HepG2 (cell line): ENCODE measurements around the gene ZNF764. TPM values are rescaled to one million over a fixed set of nuclear protein-coding genes. Genes with fewer than 3 reads are reported as not detected.
A peak's percentile ranks its signal among the peaks of the same experiment; 100 is the strongest.

Experiments
- ARID2 ChIP-seq: sonication (generic); formaldehyde crosslinking; IDR thresholded peaks from 2 replicates; pipeline ENCODE4 v1.8.1; 2022; ENCODE audit warnings: mild to moderate bottlenecking, missing genetic modification reagents, borderline replicate concordance
- CBX2 ChIP-seq, 2 experiments: fragments of 200-600 bp in 1 of 2; sonication (generic); formaldehyde crosslinking in 1 of 2; IDR thresholded peaks; 2 replicates each; pipeline versions ENCODE4 v1.7.0 to v1.8.1; 2018 to 2022; ENCODE audit warnings: low read depth in 2 of 2, low read length in 1 of 2, mild to moderate bottlenecking in 1 of 2, missing genetic modification reagents in 1 of 2
- MYC ChIP-seq: sonication (generic); formaldehyde crosslinking; IDR thresholded peaks from 2 replicates; pipeline ENCODE4 v1.9.0; 2021; ENCODE audit warnings: missing genetic modification reagents, borderline replicate concordance
- PHF8 ChIP-seq: sonication (generic); formaldehyde crosslinking; IDR thresholded peaks from 2 replicates; pipeline ENCODE4 v1.5.0; 2020; ENCODE audit warnings: missing genetic modification reagents
- RFXANK ChIP-seq: IDR thresholded peaks from 2 replicates; pipeline ENCODE4 v1.6.1; 2016
- THAP11 ChIP-seq: IDR thresholded peaks from 2 replicates; pipeline ENCODE4 v1.6.1; 2016; ENCODE audit warnings: missing biosample characterization, missing genetic modification reagents
- TOPORS ChIP-seq: sonication (generic); formaldehyde crosslinking; IDR thresholded peaks from 2 replicates; pipeline ENCODE4 v1.8.0; 2023; ENCODE audit warnings: mild to moderate bottlenecking, missing genetic modification reagents
- UBTF ChIP-seq: sonication (generic); formaldehyde crosslinking; IDR thresholded peaks from 2 replicates; pipeline ENCODE4 v1.4.0; 2020; ENCODE audit warnings: mild to moderate bottlenecking, missing genetic modification reagents
- ZBED4 ChIP-seq: sonication (generic); formaldehyde crosslinking; IDR thresholded peaks from 2 replicates; pipeline ENCODE4 v1.4.0; 2020; ENCODE audit warnings: missing genetic modification reagents, borderline replicate concordance
- ZNF501 ChIP-seq: sonication (generic); formaldehyde crosslinking; IDR thresholded peaks from 2 replicates; pipeline ENCODE4 v1.5.1; 2020; ENCODE audit warnings: mild to moderate bottlenecking, moderate library complexity, missing genetic modification reagents
- ZNF672 ChIP-seq: sonication (generic); formaldehyde crosslinking; IDR thresholded peaks from 2 replicates; pipeline ENCODE4 v1.8.1; 2022; ENCODE audit warnings: missing genetic modification reagents
- ZNF687 ChIP-seq: sonication (generic); formaldehyde crosslinking; IDR thresholded peaks from 2 replicates; pipeline ENCODE4 v1.5.1; 2020; ENCODE audit warnings: mild to moderate bottlenecking, missing genetic modification reagents, moderate library complexity
- ZNF710 ChIP-seq: sonication (generic); formaldehyde crosslinking; IDR thresholded peaks from 2 replicates; pipeline ENCODE4 v1.5.0; 2020; ENCODE audit warnings: mild to moderate bottlenecking, missing genetic modification reagents, borderline replicate concordance
- ZNF749 ChIP-seq: sonication (generic); formaldehyde crosslinking; IDR thresholded peaks from 2 replicates; pipeline ENCODE4 v1.8.0; 2022; ENCODE audit warnings: mild to moderate bottlenecking, missing genetic modification reagents, moderate library complexity, borderline replicate concordance
- ZSCAN9 ChIP-seq: IDR thresholded peaks from 2 replicates; pipeline ENCODE4 v1.6.1; 2016; ENCODE audit warnings: borderline replicate concordance
- polyA plus RNA-seq, 8 experiments: library from polyadenylated mRNA; depleted of rRNA in 3 of 8; stranded (reverse) in 7 of 8; unstranded in 1 of 8; fragments of >200 nt; fragmentation: Illumina TruSeq in 4 of 8; extraction: Trizol in 4 of 8; gene quantifications; 2 replicates each; pipeline versions ENCODE4 v1.2.1 to v1.2.3, GENCODE V29; 2011 to 2016; ENCODE audit warnings: low read depth in 4 of 8, missing spikeins in 1 of 8, mixed read lengths in 1 of 8; ENCODE audit not compliant: insufficient read depth in 1 of 8
- total RNA-seq, 5 experiments: library from RNA; depleted of rRNA; stranded (reverse); fragments of >200 nt; fragmentation: Illumina TruSeq; extraction: Trizol; gene quantifications; 2 replicates each; pipeline ENCODE4 v1.2.3, GENCODE V29; 2016; ENCODE audit warnings: low read depth in 1 of 5

ZNF764 gene
- total and polyA plus RNA-seq, 2 of the 13 experiments (the other 11 are each of a cell fraction or from before 2014, with no cell fraction given) = 4.1 to 9.1 TPM

GRCh38 chr16:30557957-30558788, at the start of gene ZNF764 (continued):
- peak; percentile 90 for TF ChIP-seq ZBED4 (CRISPR knock-in tag)
- TF ChIP-seq ZSCAN9 = no peak
- no peak; the same call in 1 of the 2 replicates for TF ChIP-seq ARID2
- peak; percentile 99 for TF ChIP-seq ZNF501 (CRISPR knock-in tag)
- TF ChIP-seq ZNF710 (CRISPR knock-in tag) = peak; percentile 72; the same call in 1 of the 2 replicates
- TF ChIP-seq ZNF672 (CRISPR knock-in tag) = no peak
- peak; percentile 91 for TF ChIP-seq THAP11 (CRISPR knock-in tag)
- peak; percentile 98 for TF ChIP-seq PHF8 (CRISPR knock-in tag)
- peak; percentile 90 for TF ChIP-seq ZNF687 (CRISPR knock-in tag)
- TF ChIP-seq TOPORS (CRISPR knock-in tag) = peak; percentile 95; the same call in 1 of the 2 replicates
- TF ChIP-seq RFXANK = no peak; the same call in none of the 2 replicates
- TF ChIP-seq ZNF749 (CRISPR knock-in tag) = peak; percentile 24; the same call in 1 of the 2 replicates
- peak; percentile 93 for TF ChIP-seq UBTF
- peak; percentile 67 for TF ChIP-seq MYC (CRISPR knock-in tag)
- no peak for TF ChIP-seq CBX2 (IDR thresholded peaks at IDR 0.05; ENCODE audit: low read depth, low read length)
- TF ChIP-seq CBX2 (CRISPR knock-in tag; IDR thresholded peaks at IDR 0.05; ENCODE audit: low read depth) = no peak
